Stimulated activated naive CD8-positive, alpha-beta T cell treated with anti-CD3 and anti-CD28 coated beads, Interleukin-15, amount 100 ng/mL, for 72 hours (primary cell): Measurements from ENCODE around the gene CHD2.

Experiments
- ATAC-seq: fragments of 150-1000 bp; cut with Tn5 transposase; 2 replicates; pipeline ENCODE4 v1.10.0; 2021; ENCODE audit warnings: mild to moderate bottlenecking, moderate library complexity
- DNase-seq, 2 donors: peaks; one replicate each; pipeline ENCODE4 v3.0.0; 2021 to 2022
- H3K27ac Mint-ChIP-seq, 2 donors: one replicate each; pipeline ENCODE4 v1.8.0; 2022; ENCODE audit warnings: mild to moderate bottlenecking in 2 of 2, mixed read lengths in 2 of 2, moderate library complexity in 2 of 2
- H3K27me3 Mint-ChIP-seq: one replicate; pipeline ENCODE4 v1.8.0; 2022; ENCODE audit warnings: mixed read lengths
- H3K4me1 Mint-ChIP-seq: one replicate; pipeline ENCODE4 v1.8.0; 2022; ENCODE audit warnings: mild to moderate bottlenecking, mixed read lengths
- H3K4me3 Mint-ChIP-seq, 2 donors: one replicate each; pipeline ENCODE4 v1.8.0; 2022; ENCODE audit warnings: mild to moderate bottlenecking in 2 of 2, mixed read lengths in 2 of 2, moderate library complexity in 1 of 2
- H3K9me3 Mint-ChIP-seq, 2 donors: one replicate each; pipeline ENCODE4 v1.8.0; 2022; ENCODE audit warnings: mixed read lengths in 2 of 2

The CHD2 gene

GRCh38 chr15:92951800-92952457 is 51.8 kb downstream of the CHD2 start:
- H3K27me3 Mint-ChIP-seq, result no peaks in the 10 kb centered on the region
- H3K27ac Mint-ChIP-seq, result no peak overlapping the region
- H3K4me3 Mint-ChIP-seq, result no peak overlapping the region
- DNase-seq, result no peak
- peaks cover 23% of the 10 kb centered on the region in 2 donors for H3K9me3 Mint-ChIP-seq
- no peak for ATAC-seq
- H3K4me1 Mint-ChIP-seq, result peaks cover 6% of the 10 kb centered on the region

GRCh38 chr15:92952458-92952850 is 52.3 kb downstream of the CHD2 start:
- peaks cover 11% of the 10 kb centered on the region for H3K4me1 Mint-ChIP-seq
- H3K27me3 Mint-ChIP-seq, result no peaks in the 10 kb centered on the region
- H3K4me3 Mint-ChIP-seq, result no peak overlapping the region
- ATAC-seq (no peak), DNase-seq (no peak)
- no peak overlapping the region for H3K27ac Mint-ChIP-seq
- H3K9me3 Mint-ChIP-seq, result peaks cover 17 to 18% of the 10 kb centered on the region in 2 donors

GRCh38 chr15:92953566-92953965 is 53.4 kb downstream of the CHD2 start:
- H3K27me3 Mint-ChIP-seq, result no peaks in the 10 kb centered on the region
- H3K9me3 Mint-ChIP-seq, result peaks cover 7 to 8% of the 10 kb centered on the region in 2 donors
- no peak overlapping the region for H3K4me3 Mint-ChIP-seq
- H3K27ac Mint-ChIP-seq, result no peak overlapping the region
- ATAC-seq, result no peak
- DNase-seq, result no peak
- H3K4me1 Mint-ChIP-seq, result peaks cover 22% of the 10 kb centered on the region

- no peak for ATAC-seq
- DNase-seq, result no peak
- no peak overlapping the region for H3K27ac Mint-ChIP-seq
- peaks cover 27% of the 10 kb centered on the region for H3K4me1 Mint-ChIP-seq
- H3K27me3 Mint-ChIP-seq, result no peaks in the 10 kb centered on the region
- H3K9me3 Mint-ChIP-seq, result peaks cover 7 to 8% of the 10 kb centered on the region in 2 donors
- no peak overlapping the region for H3K4me3 Mint-ChIP-seq
Measured at GRCh38 chr15:92954002-92954401, 53.9 kb downstream of the CHD2 start.

GRCh38 chr15:92954578-92954977 is 54.5 kb downstream of the CHD2 start:
- Mint-ChIP-seq H3K9me3 (peaks cover 4 to 5% of the 10 kb centered on the region in 2 donors), H3K27ac (no peak overlapping the region), H3K4me3 (no peak overlapping the region), H3K27me3 (no peaks in the 10 kb centered on the region), H3K4me1 (peaks cover 30% of the 10 kb centered on the region)
- no peak for DNase-seq
- no peak for ATAC-seq

GRCh38 chr15:92955706-92956105 is 55.6 kb downstream of the CHD2 start:
- H3K27me3 Mint-ChIP-seq, result no peaks in the 10 kb centered on the region
- DNase-seq (no peak), ATAC-seq (no peak)
- peaks cover 31% of the 10 kb centered on the region for H3K4me1 Mint-ChIP-seq
- no peak overlapping the region for H3K27ac Mint-ChIP-seq
- no peaks in the 10 kb centered on the region for H3K9me3 Mint-ChIP-seq
- H3K4me3 Mint-ChIP-seq, result no peak overlapping the region

- DNase-seq (peak; percentile 36 to 63), ATAC-seq (peak; percentile 97)
- Mint-ChIP-seq H3K4me3 (peak overlapping the region; percentile 7 to 59), H3K27me3 (no peaks in the 10 kb centered on the region), H3K27ac (peak overlapping the region; percentile 20 to 78), H3K9me3 (peaks cover 0 to 6% of the 10 kb centered on the region in 2 donors), H3K4me1 (peaks cover 50% of the 10 kb centered on the region)
Measured at GRCh38 chr15:92958105-92958504, 58.0 kb downstream of the CHD2 start.

- no peak for DNase-seq
- Mint-ChIP-seq H3K27me3 (no peaks in the 10 kb centered on the region), H3K27ac (no peak overlapping the region), H3K9me3 (peaks cover 0 to 6% of the 10 kb centered on the region in 2 donors), H3K4me3 (no peak overlapping the region), H3K4me1 (peaks cover 57% of the 10 kb centered on the region)
- no peak for ATAC-seq
Measured at GRCh38 chr15:92959219-92959618, 59.1 kb downstream of the CHD2 start.

- H3K27me3 Mint-ChIP-seq, result no peaks in the 10 kb centered on the region
- H3K4me1 Mint-ChIP-seq, result peaks cover 57% of the 10 kb centered on the region
- no peak for DNase-seq
- ATAC-seq, result no peak
- peaks cover 0 to 6% of the 10 kb centered on the region in 2 donors for H3K9me3 Mint-ChIP-seq
- H3K4me3 Mint-ChIP-seq, result no peak overlapping the region
- peak overlapping the region; percentile 63 to 80 for H3K27ac Mint-ChIP-seq
Measured at GRCh38 chr15:92960996-92961681, 61.0 kb downstream of the CHD2 start.

- DNase-seq (no peak), ATAC-seq (no peak)
- no peak overlapping the region for H3K27ac Mint-ChIP-seq
- H3K9me3 Mint-ChIP-seq, result peaks cover 0 to 6% of the 10 kb centered on the region in 2 donors
- H3K4me1 Mint-ChIP-seq, result peaks cover 46% of the 10 kb centered on the region
- no peaks in the 10 kb centered on the region for H3K27me3 Mint-ChIP-seq
- no peak overlapping the region for H3K4me3 Mint-ChIP-seq
Measured at GRCh38 chr15:92962914-92963313, 62.8 kb downstream of the CHD2 start.

- DNase-seq (no peak), ATAC-seq (no peak)
- Mint-ChIP-seq H3K27ac (no peak overlapping the region), H3K9me3 (peaks cover 0 to 6% of the 10 kb centered on the region in 2 donors), H3K4me1 (peaks cover 38% of the 10 kb centered on the region), H3K4me3 (no peak overlapping the region), H3K27me3 (no peaks in the 10 kb centered on the region)
Measured at GRCh38 chr15:92963794-92964193, 63.7 kb downstream of the CHD2 start.

- Mint-ChIP-seq H3K4me1 (peaks cover 30% of the 10 kb centered on the region), H3K4me3 (no peak overlapping the region), H3K27me3 (no peaks in the 10 kb centered on the region), H3K9me3 (no peaks in the 10 kb centered on the region), H3K27ac (peak overlapping the region in 1 of 2 donors; percentile 57)
- ATAC-seq, result no peak
- DNase-seq, result no peak
Measured at GRCh38 chr15:92968926-92969651, 69.0 kb downstream of the CHD2 start.

- ATAC-seq, result no peak
- Mint-ChIP-seq H3K27ac (no peak overlapping the region), H3K4me1 (peaks cover 30% of the 10 kb centered on the region), H3K27me3 (no peaks in the 10 kb centered on the region), H3K9me3 (no peaks in the 10 kb centered on the region), H3K4me3 (no peak overlapping the region)
- DNase-seq, result no peak
Measured at GRCh38 chr15:92970656-92971055, 70.5 kb downstream of the CHD2 start.

- Mint-ChIP-seq H3K27ac (no peak overlapping the region), H3K9me3 (no peaks in the 10 kb centered on the region), H3K27me3 (no peaks in the 10 kb centered on the region), H3K4me3 (no peak overlapping the region), H3K4me1 (peaks cover 30% of the 10 kb centered on the region)
- DNase-seq (no peak), ATAC-seq (no peak)
Measured at GRCh38 chr15:92971081-92971480, 71.0 kb downstream of the CHD2 start.

- peaks cover 30% of the 10 kb centered on the region for H3K4me1 Mint-ChIP-seq
Measured at GRCh38 chr15:92971713-92972112, 71.6 kb downstream of the CHD2 start.

More at GRCh38 chr15:92971713-92972112, 71.6 kb downstream of the CHD2 start:
- no peak overlapping the region for H3K4me3 Mint-ChIP-seq
- DNase-seq, result no peak
- H3K9me3 Mint-ChIP-seq, result no peaks in the 10 kb centered on the region
- H3K27ac Mint-ChIP-seq, result peak overlapping the region; percentile 31 to 84
- ATAC-seq, result no peak
- no peaks in the 10 kb centered on the region for H3K27me3 Mint-ChIP-seq
